SK-N-SH treated with all-trans-retinoic acid at 6 μM for 48 hours (cell line): ENCODE results near the gene RPS15A.
"Not testable (repeated sequence)": the region's sequence is repeated elsewhere in the genome, so short reads cannot be mapped to it uniquely, and the experiment has no call there.

Experiments used
- ARNTL ChIP-seq: fragments of 450-650 bp; formaldehyde crosslinking; IDR thresholded peaks from 2 replicates; pipeline ENCODE4 v1.5.0; 2020; ENCODE audit warnings: low read depth, mild to moderate bottlenecking, moderate library complexity, borderline replicate concordance
- ISL1 ChIP-seq: fragments of 250-450 bp; sonication (Bioruptor Pico); IDR thresholded peaks from 2 replicates; pipeline ENCODE4 v2.1.2; 2022; ENCODE audit warnings: mild to moderate bottlenecking, moderate library complexity
- OSR1 ChIP-seq: fragments of 250-450 bp; sonication (Bioruptor Pico); IDR thresholded peaks from 2 replicates; pipeline ENCODE4 v1.8.0; 2022; ENCODE audit warnings: moderate library complexity, mild to moderate bottlenecking, inconsistent platforms
- PPARA ChIP-seq: fragments of 250-450 bp; sonication (Bioruptor Pico); IDR thresholded peaks from 2 replicates; pipeline ENCODE4 v1.5.0; 2020; ENCODE audit warnings: mild to moderate bottlenecking, borderline replicate concordance
- RARB ChIP-seq: fragments of 250-450 bp; sonication (Bioruptor Pico); IDR thresholded peaks from 2 replicates; pipeline ENCODE4 v1.8.0; 2021; ENCODE audit warnings: mild to moderate bottlenecking, moderate library complexity
- SNAI2 ChIP-seq: fragments of 250-450 bp; sonication (Bioruptor Pico); IDR thresholded peaks from 2 replicates; pipeline ENCODE4 v1.5.0; 2020; ENCODE audit warnings: mild to moderate bottlenecking, moderate library complexity
- TCF4 ChIP-seq: fragments of 250-450 bp; sonication (Bioruptor Pico); IDR thresholded peaks from 2 replicates; pipeline ENCODE4 v1.8.0; 2021; ENCODE audit warnings: mild to moderate bottlenecking, moderate library complexity, borderline replicate concordance
- TSHZ2 ChIP-seq: fragments of 250-450 bp; sonication (Bioruptor Pico); IDR thresholded peaks from 2 replicates; pipeline ENCODE4 v1.5.0; 2020; ENCODE audit warnings: mild to moderate bottlenecking, moderate library complexity
- ZFP3 ChIP-seq: fragments of 250-450 bp; sonication (Bioruptor Pico); IDR thresholded peaks from 2 replicates; pipeline ENCODE4 v1.5.0; 2020; ENCODE audit warnings: mild to moderate bottlenecking, moderate library complexity
- ZFP30 ChIP-seq: fragments of 450-650 bp; formaldehyde crosslinking; IDR thresholded peaks from 2 replicates; pipeline ENCODE4 v1.5.0; 2022; ENCODE audit warnings: mild to moderate bottlenecking, moderate library complexity
- ZNF565 ChIP-seq: fragments of 450-650 bp; formaldehyde crosslinking; conservative IDR thresholded peaks from 2 replicates; pipeline ENCODE4 v1.5.0; 2020; ENCODE audit warnings: low read depth, mild to moderate bottlenecking, moderate library complexity
- ZNF70 ChIP-seq: fragments of 450-650 bp; formaldehyde crosslinking; IDR thresholded peaks from 2 replicates; pipeline ENCODE4 v1.5.0; 2020; ENCODE audit warnings: mild to moderate bottlenecking, moderate library complexity
- TF ChIP-seq, protein P1 (sequence below): fragments of 250-450 bp; sonication (Bioruptor Pico); IDR thresholded peaks from 2 replicates; pipeline ENCODE4 v1.8.0; 2020; ENCODE audit warnings: mild to moderate bottlenecking, moderate library complexity, borderline replicate concordance
- TF ChIP-seq, protein P2 (sequence below): fragments of 250-450 bp; sonication (Bioruptor Pico); IDR thresholded peaks from 2 replicates; pipeline ENCODE4 v1.5.1; 2020; ENCODE audit warnings: low read depth, mild to moderate bottlenecking, moderate library complexity

DNA sequence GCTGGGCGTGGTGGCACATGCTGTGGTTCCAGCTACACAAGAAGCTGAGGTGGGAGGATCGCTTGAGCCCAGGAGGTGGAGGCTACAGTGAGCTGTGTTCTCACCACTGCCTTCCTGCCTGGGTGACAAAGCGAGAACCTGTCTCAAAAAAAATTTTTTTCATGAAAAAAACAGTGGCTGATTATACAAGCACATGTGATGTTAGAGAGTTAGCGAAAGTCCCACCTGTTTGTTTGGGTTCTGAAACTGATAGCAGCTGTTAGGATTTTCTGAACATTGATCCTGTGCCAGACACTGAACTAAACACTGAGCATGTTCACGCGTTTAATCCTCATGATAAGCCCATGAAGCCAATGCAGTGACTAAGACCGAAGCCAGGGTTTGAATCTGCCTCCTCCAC lies 22.9 kb downstream of the RPS15A start:
- TF ChIP-seq ISL1 (CRISPR knock-in tag); TCF4 (CRISPR knock-in tag); RARB (CRISPR knock-in tag); ZFP30 (CRISPR knock-in tag); ZNF70 (CRISPR knock-in tag); ZNF565 (CRISPR knock-in tag); OSR1 (CRISPR knock-in tag); TSHZ2; ZFP3 (CRISPR knock-in tag); ARNTL (CRISPR knock-in tag); SNAI2 (CRISPR knock-in tag); PPARA (CRISPR knock-in tag): not testable (repeated sequence)
- TF ChIP-seq, protein P1, sequence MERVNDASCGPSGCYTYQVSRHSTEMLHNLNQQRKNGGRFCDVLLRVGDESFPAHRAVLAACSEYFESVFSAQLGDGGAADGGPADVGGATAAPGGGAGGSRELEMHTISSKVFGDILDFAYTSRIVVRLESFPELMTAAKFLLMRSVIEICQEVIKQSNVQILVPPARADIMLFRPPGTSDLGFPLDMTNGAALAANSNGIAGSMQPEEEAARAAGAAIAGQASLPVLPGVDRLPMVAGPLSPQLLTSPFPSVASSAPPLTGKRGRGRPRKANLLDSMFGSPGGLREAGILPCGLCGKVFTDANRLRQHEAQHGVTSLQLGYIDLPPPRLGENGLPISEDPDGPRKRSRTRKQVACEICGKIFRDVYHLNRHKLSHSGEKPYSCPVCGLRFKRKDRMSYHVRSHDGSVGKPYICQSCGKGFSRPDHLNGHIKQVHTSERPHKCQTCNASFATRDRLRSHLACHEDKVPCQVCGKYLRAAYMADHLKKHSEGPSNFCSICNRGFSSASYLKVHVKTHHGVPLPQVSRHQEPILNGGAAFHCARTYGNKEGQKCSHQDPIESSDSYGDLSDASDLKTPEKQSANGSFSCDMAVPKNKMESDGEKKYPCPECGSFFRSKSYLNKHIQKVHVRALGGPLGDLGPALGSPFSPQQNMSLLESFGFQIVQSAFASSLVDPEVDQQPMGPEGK (CRISPR knock-in tag): not testable (repeated sequence)
- TF ChIP-seq, protein P2, sequence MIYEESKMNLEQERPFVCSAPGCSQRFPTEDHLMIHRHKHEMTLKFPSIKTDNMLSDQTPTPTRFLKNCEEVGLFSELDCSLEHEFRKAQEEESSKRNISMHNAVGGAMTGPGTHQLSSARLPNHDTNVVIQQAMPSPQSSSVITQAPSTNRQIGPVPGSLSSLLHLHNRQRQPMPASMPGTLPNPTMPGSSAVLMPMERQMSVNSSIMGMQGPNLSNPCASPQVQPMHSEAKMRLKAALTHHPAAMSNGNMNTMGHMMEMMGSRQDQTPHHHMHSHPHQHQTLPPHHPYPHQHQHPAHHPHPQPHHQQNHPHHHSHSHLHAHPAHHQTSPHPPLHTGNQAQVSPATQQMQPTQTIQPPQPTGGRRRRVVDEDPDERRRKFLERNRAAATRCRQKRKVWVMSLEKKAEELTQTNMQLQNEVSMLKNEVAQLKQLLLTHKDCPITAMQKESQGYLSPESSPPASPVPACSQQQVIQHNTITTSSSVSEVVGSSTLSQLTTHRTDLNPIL: not testable (repeated sequence)
